ENCODE results near the gene RAB36.

Gene RAB36, protein sequence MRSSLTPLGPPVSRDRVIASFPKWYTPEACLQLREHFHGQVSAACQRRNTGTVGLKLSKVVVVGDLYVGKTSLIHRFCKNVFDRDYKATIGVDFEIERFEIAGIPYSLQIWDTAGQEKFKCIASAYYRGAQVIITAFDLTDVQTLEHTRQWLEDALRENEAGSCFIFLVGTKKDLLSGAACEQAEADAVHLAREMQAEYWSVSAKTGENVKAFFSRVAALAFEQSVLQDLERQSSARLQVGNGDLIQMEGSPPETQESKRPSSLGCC

DNA sequence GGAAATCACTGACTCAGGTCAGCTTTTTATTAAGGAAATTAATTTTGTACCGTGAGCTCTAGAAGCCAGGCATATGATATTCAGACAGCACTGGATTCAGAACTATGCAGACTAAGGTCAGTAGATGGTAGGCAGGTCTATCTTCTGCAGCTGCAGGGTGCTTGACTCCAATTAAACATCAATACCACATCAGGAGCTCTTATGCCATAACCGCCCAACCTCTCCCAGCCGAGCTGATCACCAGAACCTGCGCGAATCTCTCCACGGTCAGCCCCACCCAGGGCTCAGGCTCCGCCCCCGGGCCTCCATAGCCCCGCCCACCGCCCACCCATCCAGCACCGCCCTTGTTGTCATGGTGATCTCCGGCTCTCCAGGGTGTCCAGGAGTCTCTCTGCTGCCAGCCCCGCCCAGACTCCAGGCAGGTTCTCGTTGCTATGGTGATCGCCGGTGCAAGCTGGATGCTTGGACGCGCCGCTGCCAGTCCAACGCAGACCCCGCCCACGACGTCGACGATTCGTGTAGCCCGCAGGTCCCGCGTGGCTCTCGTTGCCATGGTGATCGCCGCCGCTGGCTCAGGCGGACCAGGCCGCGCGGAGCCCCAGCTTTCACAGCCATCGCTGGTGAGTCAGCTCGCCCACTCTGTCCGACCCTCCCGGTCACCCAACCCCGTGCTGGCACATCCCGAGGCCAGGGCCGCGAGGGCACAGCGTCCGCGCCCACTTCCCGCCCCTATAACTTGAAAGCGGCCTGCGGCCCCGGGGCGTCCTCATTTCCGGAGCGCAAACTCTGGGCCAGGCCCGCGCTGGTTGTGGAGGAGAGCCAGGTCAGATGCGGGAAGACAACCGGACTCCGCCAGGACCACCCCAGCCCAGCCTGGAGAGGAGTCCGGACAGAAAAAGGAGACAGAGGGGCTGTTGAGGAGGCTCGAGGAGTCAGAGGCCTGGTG lies at the start of gene RAB36:
TSS of gene RAB36 (plus strand) at position 546 of the 946 bp plus-strand sequence. CDS start 1,140 bp downstream, outside the sequence.
- peak; percentile 94 for DNase-seq (ENCODE audit: low read depth, low spot score)

DNA sequence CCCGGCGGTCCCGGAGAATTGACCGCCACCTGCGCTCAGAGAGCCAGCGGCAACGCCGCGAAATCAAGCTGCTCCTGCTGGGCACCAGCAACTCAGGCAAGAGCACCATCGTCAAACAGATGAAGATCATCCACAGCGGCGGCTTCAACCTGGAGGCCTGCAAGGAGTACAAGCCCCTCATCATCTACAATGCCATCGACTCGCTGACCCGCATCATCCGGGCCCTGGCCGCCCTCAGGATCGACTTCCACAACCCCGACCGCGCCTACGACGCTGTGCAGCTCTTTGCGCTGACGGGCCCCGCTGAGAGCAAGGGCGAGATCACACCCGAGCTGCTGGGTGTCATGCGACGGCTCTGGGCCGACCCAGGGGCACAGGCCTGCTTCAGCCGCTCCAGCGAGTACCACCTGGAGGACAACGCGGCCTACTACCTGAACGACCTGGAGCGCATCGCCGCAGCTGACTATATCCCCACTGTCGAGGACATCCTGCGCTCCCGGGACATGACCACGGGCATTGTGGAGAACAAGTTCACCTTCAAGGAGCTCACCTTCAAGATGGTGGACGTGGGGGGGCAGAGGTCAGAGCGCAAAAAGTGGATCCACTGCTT lies 49.4 kb upstream of the RAB36 start:
- DNase-seq (ENCODE audit: low read depth, low spot score), result no peak

DNA sequence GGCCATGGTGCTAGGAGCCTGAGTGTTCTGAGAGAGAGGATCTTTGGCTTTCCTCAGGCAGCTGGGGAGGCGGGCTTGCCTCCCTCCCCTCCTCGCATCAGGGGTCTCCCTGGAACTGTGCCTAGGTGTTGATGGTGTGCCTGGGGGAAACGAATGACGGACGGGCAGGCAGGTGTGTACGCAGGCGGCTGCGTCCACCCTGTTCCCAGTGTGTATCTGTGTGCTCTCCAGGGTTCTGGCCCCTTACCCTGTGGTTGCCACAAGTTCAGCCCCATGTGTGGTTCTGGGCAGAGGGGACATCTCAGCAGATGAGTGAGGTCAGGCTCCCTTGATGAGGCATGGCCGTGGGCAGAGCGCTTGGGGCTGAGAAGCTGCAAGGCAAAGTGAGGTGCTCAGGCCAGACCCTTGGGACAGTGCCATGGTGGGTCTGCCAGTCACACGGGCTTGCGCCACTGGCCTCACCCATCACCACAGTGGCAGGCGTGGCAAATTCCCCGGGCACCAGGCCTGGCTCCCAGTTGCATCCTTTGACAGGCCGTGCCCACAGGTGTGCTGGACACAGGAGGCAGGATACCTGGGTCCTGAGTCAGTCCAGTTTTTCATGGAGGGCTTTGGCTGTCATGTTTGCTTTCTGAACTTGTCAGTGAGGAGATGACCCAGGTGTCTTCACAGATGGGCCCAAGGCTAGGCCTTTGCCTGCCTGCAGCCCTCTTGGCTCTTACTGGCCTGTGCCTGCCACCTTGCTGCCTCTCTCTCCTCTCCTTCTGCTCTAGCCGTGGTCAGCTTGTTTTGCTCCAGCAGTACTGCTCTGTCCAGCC lies 47.7 kb upstream of the RAB36 start:
- DNase-seq (ENCODE audit: low read depth, low spot score), result no peak

DNA sequence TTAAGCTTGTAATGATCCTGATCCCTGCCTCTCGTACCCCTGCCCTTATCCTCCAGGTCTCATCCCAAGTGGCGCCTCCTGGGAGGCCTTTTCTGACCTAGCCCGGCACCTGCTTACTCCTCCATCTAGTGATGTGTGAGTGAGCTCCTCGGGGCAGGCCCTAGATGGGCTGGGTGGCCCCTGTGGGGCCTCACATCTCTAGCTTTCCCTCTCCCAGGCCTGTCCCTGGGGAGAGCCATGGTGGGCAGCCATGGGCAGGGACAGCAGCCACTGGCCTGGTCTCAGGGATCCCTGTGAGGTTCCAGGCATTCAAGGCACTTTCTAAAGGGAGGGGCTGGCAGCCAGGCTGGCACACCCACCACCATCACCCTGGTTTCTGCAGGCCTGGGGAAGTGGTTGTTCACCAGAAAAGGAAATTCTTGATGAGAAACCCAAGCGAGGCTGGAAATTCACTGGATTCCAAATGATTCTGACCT lies 47.0 kb upstream of the RAB36 start:
- no peak for DNase-seq (ENCODE audit: low read depth, low spot score)

DNA sequence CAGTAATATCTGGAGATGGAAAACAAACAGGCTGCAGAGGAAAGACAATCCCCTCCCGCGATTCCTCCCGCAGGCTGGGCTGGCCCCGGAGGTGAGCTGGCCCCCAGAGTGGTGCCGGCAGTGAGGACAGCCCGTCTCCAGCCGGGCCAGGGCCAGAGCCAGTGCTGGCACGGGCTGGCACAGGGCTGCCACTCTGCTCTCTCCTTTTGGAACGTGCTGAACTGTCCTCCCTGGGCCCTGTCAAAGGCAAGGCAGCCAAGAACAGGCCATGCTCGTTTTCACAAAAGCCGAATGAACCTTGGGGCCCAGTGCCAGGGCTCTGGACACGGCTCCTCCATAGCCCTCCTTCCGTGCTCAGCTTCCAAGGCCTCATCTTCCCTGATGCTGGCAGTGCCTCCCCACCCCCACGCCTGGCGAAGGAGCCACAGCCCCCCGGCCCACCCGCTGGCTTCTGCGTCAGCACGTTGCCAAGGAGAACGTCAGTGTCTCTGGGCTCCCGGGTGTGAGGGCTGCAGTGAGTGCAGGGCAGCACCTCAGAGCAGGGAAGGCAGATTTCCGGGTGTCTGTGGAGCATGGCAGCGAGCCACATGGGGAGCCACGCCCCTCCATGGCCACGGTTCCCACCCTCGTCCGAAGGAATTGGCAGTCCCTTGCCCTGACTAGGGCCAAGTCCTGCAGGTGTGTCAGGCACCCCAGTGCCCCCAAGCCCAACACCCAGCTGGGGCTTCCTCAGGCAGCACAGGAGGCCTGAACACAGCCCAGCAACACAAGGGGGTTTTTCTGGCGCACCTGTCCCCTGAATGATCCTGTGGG lies 46.4 kb upstream of the RAB36 start:
- no peak for DNase-seq (ENCODE audit: low read depth, low spot score)

DNA sequence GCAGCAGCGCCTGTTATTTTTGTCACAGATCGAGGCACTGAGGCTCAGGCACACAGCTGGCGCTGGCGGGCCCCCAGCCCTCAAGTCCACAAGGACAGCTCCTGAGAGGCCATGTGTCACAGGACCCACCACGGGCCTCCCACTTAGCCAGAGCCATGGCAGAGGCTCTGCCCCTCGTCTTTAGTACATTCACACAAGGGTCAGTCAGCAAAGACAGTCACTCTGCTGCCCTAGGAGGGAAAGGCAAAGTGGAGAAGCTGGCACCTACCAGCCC lies 45.8 kb upstream of the RAB36 start:
- no peak for DNase-seq (ENCODE audit: low read depth, low spot score)

DNA sequence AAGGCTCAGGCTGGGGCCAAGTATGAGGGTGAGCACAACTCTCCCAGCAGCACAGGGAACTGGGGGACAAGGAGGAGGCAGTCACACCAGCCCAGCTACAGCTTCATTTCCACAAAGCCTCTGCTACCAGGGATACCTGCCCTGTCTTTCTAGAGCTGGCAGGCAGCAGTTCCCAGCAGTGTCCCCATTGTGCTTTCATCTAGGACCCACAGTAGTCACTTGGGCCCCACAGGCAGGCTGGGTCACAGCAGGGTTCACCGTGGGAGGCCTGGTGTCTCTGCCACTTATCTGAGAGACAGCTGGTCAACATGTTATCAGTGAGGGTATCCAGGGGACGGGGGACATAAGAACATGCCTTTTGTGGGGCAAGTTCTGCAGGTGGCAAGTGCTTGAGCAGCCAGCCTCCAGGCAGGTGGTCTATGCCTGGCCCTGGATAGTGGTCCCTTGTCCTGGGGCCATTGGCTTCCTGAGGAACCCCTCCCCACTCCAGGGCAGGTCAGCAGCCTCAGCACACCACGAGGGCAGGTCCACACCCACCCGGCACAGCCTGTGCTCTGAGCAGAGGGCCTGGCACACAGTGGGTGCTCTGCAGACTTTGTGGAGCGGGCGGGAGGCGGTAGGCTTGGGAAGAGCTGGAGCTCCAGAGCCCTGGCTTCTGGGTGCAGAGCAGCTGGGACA lies 45.0 kb upstream of the RAB36 start:
- DNase-seq (ENCODE audit: low read depth, low spot score), result no peak

DNA sequence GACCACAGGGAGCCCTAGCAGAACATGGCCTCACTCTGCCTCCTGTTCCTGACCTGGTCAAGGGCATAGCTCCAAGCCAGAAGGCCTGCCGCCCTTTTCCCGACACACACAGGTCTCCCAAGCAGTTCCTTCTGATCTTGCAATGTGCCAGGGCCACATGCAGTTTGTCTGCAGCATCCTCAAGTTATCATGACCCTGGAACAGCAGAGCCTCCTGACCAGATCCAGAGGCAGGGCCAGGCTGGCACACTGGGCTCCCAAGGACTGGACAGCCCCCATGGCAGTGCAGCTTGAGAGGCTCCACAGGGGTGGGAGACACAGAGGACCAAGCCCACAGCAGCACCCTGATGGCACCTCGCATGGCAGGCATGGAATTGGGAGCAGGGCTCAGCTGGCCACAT lies 43.8 kb upstream of the RAB36 start:
- DNase-seq (ENCODE audit: low read depth, low spot score), result no peak

DNA sequence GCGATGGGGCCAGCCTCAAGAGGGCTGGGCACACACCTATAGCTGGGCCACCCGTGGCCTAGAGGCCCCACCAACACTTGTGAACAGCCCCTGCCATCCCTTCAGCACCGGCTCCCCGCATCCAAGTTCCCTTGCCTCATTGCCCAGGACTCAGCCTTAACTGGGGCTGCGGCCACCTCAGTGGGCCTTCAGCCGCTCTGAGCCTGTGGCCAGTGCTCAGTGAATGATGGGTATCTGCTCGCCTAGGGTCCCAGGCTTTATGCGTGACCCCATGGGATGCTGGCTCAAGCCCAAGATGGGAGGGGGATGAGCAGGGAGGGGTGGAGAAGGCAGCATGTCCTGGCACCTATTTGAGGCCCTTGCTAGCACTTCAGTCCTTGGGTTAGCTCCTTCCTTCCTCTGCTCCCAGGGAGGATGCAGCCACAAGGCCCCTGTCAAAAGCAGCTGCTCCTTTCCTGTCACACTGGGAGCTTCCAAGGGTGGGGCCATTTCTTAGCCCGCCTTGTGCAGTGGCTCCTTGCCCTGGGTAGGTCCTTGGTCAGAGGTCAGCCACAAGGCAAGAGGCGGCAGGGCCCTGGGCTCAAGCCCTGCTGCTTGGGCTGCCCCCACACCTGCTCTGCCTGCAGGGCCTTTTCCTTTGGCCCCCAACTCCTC lies 43.1 kb upstream of the RAB36 start:
- DNase-seq (ENCODE audit: low read depth, low spot score), result no peak

DNA sequence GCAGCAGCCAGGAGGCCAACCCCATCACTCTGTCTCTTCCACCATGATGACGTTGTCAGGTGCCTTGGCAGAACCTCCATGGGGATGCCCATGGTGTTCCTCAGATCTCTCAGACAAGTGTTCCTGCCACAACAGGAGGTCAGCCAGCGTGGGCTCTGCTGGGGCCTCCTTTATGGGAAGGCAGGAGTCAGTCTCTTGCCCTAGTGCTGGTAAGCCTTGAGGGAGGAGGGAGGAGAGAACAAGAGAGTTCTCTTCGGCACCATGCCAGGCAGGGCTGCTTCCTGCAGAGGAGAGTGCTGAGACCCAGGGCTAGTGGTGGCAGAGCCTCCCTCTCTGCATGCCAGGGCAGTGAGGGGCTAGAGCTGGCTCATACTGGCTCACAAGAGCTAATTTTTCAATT lies 42.5 kb upstream of the RAB36 start:
- no peak for DNase-seq (ENCODE audit: low read depth, low spot score)

DNA sequence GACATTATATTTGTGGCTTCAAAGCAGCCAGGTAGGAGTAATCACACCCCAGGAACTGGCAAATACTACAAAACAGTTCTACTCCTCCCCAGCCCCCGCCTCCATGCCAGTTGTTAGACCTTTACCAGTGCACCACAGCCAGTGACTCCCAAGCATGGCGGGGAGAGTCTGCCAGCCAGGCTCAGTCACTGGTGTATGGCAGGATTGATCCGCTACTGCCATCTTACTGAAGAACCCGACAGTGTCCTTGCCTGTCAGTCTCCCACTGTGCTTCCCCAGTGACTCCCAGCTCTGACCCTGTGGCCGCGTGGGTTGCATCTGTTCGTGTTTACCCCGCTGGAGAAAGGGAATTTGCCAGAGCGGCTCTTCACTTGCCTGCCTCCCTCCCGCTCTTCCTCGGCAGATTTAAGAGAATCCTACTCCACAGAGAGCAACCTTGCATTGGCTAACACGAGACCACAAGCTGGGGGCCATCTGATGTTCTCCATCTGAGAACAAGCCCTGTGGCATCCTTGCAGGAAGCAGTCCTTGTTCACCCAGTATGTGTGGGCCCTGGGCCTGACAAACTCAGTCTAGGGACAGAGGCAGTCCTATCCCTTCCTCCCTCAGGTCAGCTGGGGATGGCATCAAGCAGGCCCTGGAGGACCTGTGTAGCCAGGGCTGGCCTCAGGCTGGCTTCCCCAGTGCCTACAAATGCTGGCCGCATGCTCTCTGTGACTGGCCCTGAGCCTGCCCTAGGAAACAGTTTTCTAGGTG lies 41.9 kb upstream of the RAB36 start:
- DNase-seq (ENCODE audit: low read depth, low spot score), result no peak

DNA sequence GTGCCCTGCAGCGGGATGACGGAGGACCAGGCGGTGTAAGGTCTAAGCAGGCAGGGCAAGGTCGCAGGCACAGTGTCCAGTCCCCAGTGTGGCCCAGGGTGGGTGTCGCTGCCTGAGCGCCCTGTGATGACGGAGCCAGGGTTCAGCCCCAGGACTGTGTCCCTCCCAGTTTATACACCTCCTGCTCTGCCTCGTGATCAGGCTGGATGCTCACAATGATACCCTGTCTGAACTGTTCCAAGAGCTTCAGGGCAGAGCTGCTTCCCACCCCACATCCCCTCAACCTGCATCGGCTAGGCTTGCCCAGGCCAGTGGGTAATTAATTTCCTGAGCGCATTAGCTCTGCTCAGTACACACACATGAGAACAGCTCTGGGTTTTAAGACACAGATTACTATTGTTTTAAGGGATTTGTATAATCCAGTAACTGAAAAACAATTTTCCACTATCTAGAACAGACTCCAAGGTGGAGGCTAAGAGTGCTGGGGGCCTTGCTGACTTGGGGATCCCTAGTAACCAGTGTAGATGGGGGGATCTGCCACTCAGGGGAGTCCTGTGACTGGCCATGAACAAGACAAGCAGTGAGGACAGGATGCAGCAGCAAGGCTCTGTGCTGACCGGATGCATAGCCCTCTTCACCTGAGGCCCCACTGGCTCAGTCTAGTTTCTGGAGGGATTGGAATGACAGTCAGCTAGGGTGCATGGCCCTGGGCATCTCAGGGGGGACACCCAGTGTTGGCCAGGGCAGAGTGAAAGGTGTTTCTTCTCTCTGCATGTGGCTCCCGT lies 40.9 kb upstream of the RAB36 start:
- DNase-seq (ENCODE audit: low read depth, low spot score), result no peak

DNA sequence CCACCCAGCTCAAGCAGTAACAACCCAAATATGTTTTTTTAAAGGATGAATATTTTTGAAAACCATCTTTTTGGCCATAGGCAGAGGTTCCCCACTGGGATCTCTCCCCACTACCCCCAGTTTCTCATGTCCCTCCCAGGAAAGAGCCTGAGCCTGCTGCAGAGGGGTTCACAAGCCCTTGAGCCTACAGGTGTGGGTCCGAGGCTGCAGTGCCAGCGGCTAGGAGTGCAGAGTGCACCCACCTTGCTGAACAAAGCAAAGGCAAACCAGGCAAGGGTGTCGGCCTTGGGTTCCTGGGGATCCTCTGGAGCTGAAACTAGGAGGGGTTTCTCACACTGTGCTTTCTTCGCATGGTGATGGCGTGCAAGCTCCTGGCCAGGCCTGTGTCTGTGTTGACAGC lies 40.0 kb upstream of the RAB36 start:
- no peak for DNase-seq (ENCODE audit: low read depth, low spot score)

DNA sequence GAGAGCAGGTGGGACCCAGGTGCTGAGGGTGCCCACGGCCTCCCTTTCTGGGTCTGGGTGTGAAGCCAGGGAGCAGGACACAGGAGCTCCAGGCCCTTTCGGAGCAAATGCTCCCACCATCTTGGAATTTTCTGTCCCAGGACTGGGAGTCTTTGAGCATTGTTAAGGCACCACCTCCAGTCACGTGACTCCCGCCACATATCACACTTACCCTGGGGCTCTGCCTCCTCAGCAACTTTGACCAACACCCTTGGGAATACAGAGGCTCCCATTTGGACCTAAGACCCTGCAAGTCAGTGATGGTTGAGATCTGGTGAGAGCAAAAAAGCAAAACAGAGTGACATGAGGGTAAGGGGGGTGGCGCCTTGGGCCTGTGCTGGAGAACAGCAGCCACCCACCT lies 39.4 kb upstream of the RAB36 start:
- DNase-seq (ENCODE audit: low read depth, low spot score), result no peak

DNA sequence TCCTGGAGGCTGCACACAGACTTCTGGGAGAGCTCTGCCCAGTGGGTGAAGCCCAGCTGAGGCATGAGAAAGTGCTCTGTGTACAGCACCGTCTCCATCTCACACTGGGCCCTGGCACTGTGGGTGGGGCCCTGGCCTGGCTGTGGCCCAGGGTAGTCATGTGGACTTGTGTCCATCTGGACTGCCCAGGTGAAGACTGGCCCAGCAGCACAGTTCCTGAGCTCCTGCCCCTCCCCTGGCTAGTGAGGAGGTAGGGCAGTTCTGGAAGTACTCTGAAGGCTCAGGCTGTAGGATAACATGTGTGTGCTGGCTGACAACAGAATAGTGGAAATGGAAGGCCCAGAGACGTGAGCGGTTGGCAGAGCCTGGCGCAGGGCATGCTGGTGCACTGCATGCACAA lies 38.9 kb upstream of the RAB36 start:
- DNase-seq (ENCODE audit: low read depth, low spot score), result no peak

DNA sequence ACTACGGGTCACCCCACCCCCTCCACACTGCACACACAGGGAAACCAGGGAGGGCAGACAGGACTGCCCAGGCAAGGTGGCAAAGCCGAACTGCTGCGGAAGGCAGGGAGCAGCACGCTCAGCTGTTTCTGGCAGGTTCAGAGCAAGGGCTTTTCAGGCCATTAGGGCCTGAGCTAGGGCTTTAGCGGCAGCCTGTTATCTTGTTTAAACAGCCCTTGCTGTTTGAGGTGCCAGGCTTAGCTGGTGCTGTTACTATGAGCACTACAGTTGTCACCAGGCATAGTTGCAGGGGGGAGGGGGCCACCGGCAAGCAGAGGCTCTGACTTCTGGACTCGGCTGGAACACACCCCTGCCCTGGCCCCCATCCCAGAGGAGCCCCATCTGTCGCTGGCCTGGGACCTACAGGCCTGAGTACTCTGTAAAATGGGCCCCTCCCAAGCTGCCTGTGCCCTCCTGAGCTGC lies 38.3 kb upstream of the RAB36 start:
- no peak for DNase-seq (ENCODE audit: low read depth, low spot score)

DNA sequence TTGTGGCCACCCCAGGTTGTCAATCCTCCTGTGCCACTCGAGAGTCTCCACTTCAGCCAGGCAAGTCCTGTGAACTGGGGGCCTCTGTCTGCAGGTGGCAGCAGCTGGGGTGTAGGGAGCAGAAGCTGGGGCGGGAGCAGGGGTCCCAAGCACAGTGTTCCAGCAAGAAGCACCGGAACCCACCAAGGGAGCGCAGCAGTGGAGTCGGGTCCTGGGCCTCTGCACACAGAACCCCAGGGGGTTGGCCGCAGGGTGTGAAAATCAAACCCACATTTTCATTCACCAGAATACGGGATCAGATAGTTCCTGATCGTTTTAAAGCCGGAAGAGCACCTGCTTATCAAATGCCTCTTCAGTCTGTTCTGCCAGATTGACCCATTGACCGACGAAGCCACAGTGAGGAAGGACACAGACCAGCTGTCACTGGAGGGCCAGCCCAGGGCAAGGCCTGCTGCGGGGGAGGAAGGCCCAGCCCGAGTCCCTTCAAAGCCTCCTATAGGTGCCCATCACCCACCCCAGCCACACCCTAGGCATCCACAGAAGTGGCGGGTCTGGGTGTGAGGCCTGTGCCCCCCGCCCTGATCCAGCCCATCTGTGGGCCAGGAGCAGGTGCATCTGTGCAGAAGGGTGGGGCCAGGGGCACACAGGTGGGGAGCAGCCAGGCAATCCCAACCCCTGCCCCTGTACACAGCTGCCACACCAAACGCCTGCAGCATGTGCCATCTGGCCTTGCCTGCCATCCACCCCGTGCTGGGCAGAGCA lies 37.6 kb upstream of the RAB36 start:
- DNase-seq (ENCODE audit: low read depth, low spot score), result no peak
